BLaER1 (cell line): ENCODE results near the gene CAV2.

Experiments
- H3K27ac ChIP-seq: shearing (Covaris generic); formaldehyde crosslinking; 2 replicates; pipeline ENCODE4 v1.8.1; 2022
- H3K27me3 ChIP-seq: shearing (Covaris generic); formaldehyde crosslinking; 2 replicates; pipeline ENCODE4 v1.8.1; 2022
- H3K36me3 ChIP-seq: shearing (Covaris generic); formaldehyde crosslinking; 2 replicates; pipeline ENCODE4 v1.8.1; 2022
- H3K4me1 ChIP-seq: shearing (Covaris generic); formaldehyde crosslinking; 2 replicates; pipeline ENCODE4 v1.8.1; 2022
- H3K4me2 ChIP-seq: shearing (Covaris generic); formaldehyde crosslinking; 2 replicates; pipeline ENCODE4 v1.8.1; 2022
- H3K4me3 ChIP-seq: shearing (Covaris generic); formaldehyde crosslinking; 2 replicates; pipeline ENCODE4 v1.8.1; 2022
- H3K9ac ChIP-seq: shearing (Covaris generic); formaldehyde crosslinking; 2 replicates; pipeline ENCODE4 v1.8.1; 2022
- H3K9me3 ChIP-seq: shearing (Covaris generic); formaldehyde crosslinking; 2 replicates; pipeline ENCODE4 v1.8.1; 2022
- H4K20me1 ChIP-seq: shearing (Covaris generic); formaldehyde crosslinking; 2 replicates; pipeline ENCODE4 v1.8.1; 2022
- Cebpa-rat ChIP-seq: shearing (Covaris generic); IDR thresholded peaks from 2 replicates; pipeline ENCODE4 v1.8.1; 2022

CAV2 gene, protein sequence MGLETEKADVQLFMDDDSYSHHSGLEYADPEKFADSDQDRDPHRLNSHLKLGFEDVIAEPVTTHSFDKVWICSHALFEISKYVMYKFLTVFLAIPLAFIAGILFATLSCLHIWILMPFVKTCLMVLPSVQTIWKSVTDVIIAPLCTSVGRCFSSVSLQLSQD

DNA sequence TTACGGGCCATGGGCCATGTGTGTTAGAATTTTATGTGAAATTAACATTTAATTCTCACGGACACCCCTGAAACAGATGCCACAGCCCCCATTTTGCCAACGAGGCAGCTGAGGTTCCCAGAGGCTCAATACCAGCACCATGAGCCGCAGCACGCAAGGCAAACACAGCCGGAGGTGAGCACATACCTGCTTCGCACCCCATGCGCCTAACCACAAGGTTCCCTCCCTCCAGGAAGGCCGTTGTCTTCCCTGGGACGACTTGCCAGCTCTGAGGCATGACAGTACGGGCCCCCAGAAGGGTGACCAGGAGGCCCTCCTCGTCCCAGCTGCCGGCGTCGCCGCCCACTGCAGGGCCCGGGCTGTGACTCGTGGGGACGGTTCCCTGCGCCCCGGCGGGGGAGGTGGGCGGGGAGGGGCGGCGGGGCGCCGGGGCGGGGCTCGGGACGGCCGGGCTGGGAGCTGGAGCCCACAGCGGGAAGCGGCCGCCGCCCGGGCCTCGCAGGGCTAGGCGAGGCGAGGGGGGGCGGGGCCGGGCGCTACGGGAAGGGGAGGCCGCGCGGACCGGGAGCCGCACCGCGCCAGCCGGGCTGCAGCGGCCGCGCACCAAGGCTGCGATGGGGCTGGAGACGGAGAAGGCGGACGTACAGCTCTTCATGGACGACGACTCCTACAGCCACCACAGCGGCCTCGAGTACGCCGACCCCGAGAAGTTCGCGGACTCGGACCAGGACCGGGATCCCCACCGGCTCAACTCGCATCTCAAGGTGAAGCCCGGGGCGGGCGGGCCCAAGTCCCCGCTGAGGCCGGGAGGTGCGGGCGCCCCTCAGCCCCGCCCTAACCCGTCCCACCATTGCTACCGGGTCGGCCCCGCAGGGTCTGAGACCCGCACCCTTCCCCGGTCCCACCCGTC, at the start of gene CAV2:
Gene CAV2 (plus strand): TSS at position 571 of the 910 bp plus-strand sequence. CDS start 44 bp downstream, at position 615.
- no peaks in the 10 kb centered on the region for H3K4me1 ChIP-seq
- no peak for TF ChIP-seq Cebpa-rat
- peaks cover 15% of the 10 kb centered on the region for H3K9me3 ChIP-seq
- no peak within 1 kb of the TSS for H3K9ac ChIP-seq
- H4K20me1 ChIP-seq = no peaks in the 10 kb centered on the region
- H3K4me2 ChIP-seq = no peak within 1 kb of the TSS
- no peak within 1 kb of the TSS for H3K4me3 ChIP-seq
- no peaks in the 10 kb centered on the region for H3K36me3 ChIP-seq
- H3K27ac ChIP-seq = no peak within 1 kb of the TSS
- H3K27me3 ChIP-seq = no peaks in the 10 kb centered on the region

DNA sequence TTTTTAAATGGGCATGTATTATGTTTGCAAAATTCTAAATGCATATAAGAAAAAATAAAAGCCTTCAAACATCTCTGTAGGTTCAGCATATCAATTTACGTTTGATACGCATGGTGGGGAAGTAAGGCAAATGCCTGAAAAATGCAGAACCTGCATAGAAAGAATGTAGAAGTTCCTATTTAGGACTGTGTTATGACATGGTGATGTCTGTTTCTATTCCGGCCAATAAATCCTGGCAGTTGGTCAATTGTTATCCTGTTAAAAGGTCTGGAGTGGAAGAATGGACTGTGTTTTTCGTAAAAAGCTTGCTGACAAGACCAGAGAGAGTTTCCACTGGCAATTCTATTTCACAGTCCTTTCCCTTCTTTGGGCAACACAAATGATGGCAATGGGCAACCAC, 49.6 kb upstream of the CAV2 start:
- Histone ChIP-seq H3K36me3 (no peaks in the 10 kb centered on the region), H3K4me1 (no peaks in the 10 kb centered on the region), H3K9me3 (no peaks in the 10 kb centered on the region), H3K27ac (no peak overlapping the region), H3K9ac (no peak overlapping the region), H4K20me1 (no peaks in the 10 kb centered on the region), H3K27me3 (no peaks in the 10 kb centered on the region), H3K4me2 (no peak overlapping the region), H3K4me3 (no peak overlapping the region)
- no peak for TF ChIP-seq Cebpa-rat

DNA sequence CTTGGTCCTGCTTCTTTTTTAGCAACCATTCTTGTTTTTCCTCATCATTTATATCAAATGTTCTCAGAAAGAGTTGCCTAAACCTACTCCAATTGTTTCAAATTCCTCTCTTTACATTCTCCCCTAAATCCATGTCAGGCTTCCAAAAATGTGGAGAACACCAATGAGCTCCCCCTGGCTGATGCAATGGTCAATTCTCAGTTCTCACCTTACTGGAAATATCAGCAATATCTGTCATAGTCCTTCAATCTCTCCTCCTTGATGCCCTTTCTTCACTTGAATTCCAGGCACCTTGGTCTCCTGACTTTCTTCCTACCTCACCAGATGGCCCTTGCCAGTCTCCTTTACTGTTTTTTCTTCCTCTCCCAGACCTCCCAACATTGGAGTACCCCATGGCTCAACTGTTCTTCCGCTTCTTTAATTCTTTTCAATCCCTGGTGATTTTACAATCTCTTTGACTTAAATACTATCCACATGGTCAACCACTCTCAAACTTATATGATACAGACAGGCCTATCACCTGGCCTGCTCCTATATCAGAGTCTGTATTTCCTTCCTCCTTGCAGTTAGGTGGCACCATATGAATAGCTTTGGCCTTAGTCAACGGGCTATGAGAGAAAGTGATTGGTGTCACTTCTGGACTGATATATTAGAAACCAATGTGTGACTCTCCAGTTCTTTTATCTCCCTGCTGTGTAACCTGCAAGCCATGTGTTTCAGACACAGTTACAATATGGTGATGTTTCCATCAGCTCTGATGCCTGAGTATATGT, 47.4 kb upstream of the CAV2 start:
- TF ChIP-seq Cebpa-rat = no peak
- H4K20me1 ChIP-seq = no peaks in the 10 kb centered on the region
- no peak overlapping the region for H3K4me2 ChIP-seq
- no peaks in the 10 kb centered on the region for H3K9me3 ChIP-seq
- no peak overlapping the region for H3K4me3 ChIP-seq
- no peaks in the 10 kb centered on the region for H3K36me3 ChIP-seq
- H3K9ac ChIP-seq = no peak overlapping the region
- no peaks in the 10 kb centered on the region for H3K27me3 ChIP-seq
- H3K27ac ChIP-seq = no peak overlapping the region
- H3K4me1 ChIP-seq = no peaks in the 10 kb centered on the region

DNA sequence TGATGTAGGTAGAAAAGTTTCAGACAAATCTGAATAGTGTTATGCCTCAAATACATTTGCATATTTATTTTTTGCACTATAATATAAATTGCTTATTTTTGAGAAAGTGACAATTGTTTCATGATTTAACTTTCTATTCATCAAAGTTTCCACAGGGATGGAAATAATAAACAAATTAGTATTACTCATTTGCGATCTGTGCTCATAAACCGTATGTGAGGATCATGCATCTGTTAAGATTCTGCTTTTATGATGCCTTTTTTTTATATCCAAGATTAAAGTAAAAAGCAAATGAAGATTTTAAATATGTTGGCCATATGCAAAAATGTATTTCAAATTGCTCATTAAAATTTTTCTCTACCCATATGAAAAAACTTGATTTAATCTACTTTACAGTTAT, 45.2 kb upstream of the CAV2 start:
- no peaks in the 10 kb centered on the region for H3K36me3 ChIP-seq
- H3K4me3 ChIP-seq = no peak overlapping the region
- H3K27ac ChIP-seq = no peak overlapping the region
- H3K9me3 ChIP-seq = no peaks in the 10 kb centered on the region
- H3K4me1 ChIP-seq = no peaks in the 10 kb centered on the region
- H3K4me2 ChIP-seq = no peak overlapping the region
- no peaks in the 10 kb centered on the region for H3K27me3 ChIP-seq
- H4K20me1 ChIP-seq = no peaks in the 10 kb centered on the region
- H3K9ac ChIP-seq = no peak overlapping the region
- no peak for TF ChIP-seq Cebpa-rat

DNA sequence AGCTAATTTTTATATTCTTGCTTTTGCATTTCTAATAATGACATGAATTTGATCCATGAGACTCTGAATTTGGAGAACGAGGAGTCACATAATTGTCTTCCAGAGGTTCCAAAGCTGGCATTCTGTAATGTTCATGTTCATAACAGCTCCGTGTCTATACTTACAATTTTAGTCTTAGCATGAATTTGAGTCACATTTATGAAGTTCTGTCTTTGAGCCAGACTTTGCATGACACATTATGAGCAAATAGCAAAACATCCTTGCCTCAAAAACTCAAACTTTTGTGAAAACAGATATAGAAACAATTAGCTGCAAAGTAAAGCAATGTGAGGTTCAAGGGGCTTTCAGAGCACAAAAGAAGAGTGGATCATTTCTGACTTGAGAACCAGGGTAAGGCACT, 44.5 kb upstream of the CAV2 start:
- no peak overlapping the region for H3K9ac ChIP-seq
- H3K4me2 ChIP-seq = no peak overlapping the region
- H3K4me3 ChIP-seq = no peak overlapping the region
- TF ChIP-seq Cebpa-rat = no peak
- H3K9me3 ChIP-seq = no peaks in the 10 kb centered on the region
- H4K20me1 ChIP-seq = no peaks in the 10 kb centered on the region
- no peaks in the 10 kb centered on the region for H3K4me1 ChIP-seq
- H3K36me3 ChIP-seq = no peaks in the 10 kb centered on the region
- H3K27me3 ChIP-seq = no peaks in the 10 kb centered on the region
- H3K27ac ChIP-seq = no peak overlapping the region

GRCh38 chr7:116455499-116455898, 44.0 kb upstream of the CAV2 start:
- Histone ChIP-seq H3K27ac (no peak overlapping the region), H3K4me2 (no peak overlapping the region), H3K4me3 (no peak overlapping the region), H3K9ac (no peak overlapping the region), H3K9me3 (no peaks in the 10 kb centered on the region), H3K36me3 (no peaks in the 10 kb centered on the region), H4K20me1 (no peaks in the 10 kb centered on the region), H3K27me3 (no peaks in the 10 kb centered on the region), H3K4me1 (no peaks in the 10 kb centered on the region)
- no peak for TF ChIP-seq Cebpa-rat

- Histone ChIP-seq H3K4me3 (no peak overlapping the region), H3K27me3 (no peaks in the 10 kb centered on the region), H4K20me1 (no peaks in the 10 kb centered on the region), H3K27ac (no peak overlapping the region), H3K4me1 (no peaks in the 10 kb centered on the region), H3K9ac (no peak overlapping the region), H3K9me3 (no peaks in the 10 kb centered on the region), H3K4me2 (no peak overlapping the region), H3K36me3 (no peaks in the 10 kb centered on the region)
- no peak for TF ChIP-seq Cebpa-rat
Observed at GRCh38 chr7:116461500-116461899, 38.0 kb upstream of the CAV2 start.

- no peak overlapping the region for H3K27ac ChIP-seq
- no peaks in the 10 kb centered on the region for H3K36me3 ChIP-seq
- TF ChIP-seq Cebpa-rat = no peak
- no peaks in the 10 kb centered on the region for H4K20me1 ChIP-seq
- H3K9ac ChIP-seq = no peak overlapping the region
- no peaks in the 10 kb centered on the region for H3K27me3 ChIP-seq
- no peak overlapping the region for H3K4me3 ChIP-seq
- no peak overlapping the region for H3K4me2 ChIP-seq
- no peaks in the 10 kb centered on the region for H3K9me3 ChIP-seq
- H3K4me1 ChIP-seq = no peaks in the 10 kb centered on the region
Observed at GRCh38 chr7:116463956-116464355, 35.6 kb upstream of the CAV2 start.

GRCh38 chr7:116464375-116464774, 35.2 kb upstream of the CAV2 start:
- Histone ChIP-seq H3K4me1 (no peaks in the 10 kb centered on the region), H3K4me3 (no peak overlapping the region), H3K27ac (no peak overlapping the region), H3K9me3 (no peaks in the 10 kb centered on the region), H3K27me3 (no peaks in the 10 kb centered on the region), H4K20me1 (no peaks in the 10 kb centered on the region), H3K36me3 (no peaks in the 10 kb centered on the region), H3K9ac (no peak overlapping the region), H3K4me2 (no peak overlapping the region)
- TF ChIP-seq Cebpa-rat = no peak

GRCh38 chr7:116465125-116465524, 34.4 kb upstream of the CAV2 start:
- Histone ChIP-seq H3K27ac (no peak overlapping the region), H3K36me3 (no peaks in the 10 kb centered on the region), H3K9ac (no peak overlapping the region), H3K27me3 (no peaks in the 10 kb centered on the region), H4K20me1 (no peaks in the 10 kb centered on the region), H3K4me1 (no peaks in the 10 kb centered on the region), H3K9me3 (no peaks in the 10 kb centered on the region), H3K4me3 (no peak overlapping the region), H3K4me2 (no peak overlapping the region)
- TF ChIP-seq Cebpa-rat = no peak
